Hepatocyte (in vitro differentiated cells): ENCODE measurements around the gene CACNB4. TPM values are rescaled to one million over a fixed set of nuclear protein-coding genes. Genes with fewer than 3 reads are reported as not detected.

ENCODE experiments used
- DNase-seq: peaks from one replicate; pipeline ENCODE4 v3.0.0-alpha.2; 2016; ENCODE audit warnings: low spot score
- H2AFZ ChIP-seq: fragments of 200-600 bp; sonication (generic); 2 replicates; pipeline ENCODE4 v1.6.0; 2016; ENCODE audit warnings: antibody characterized with exemption, mild to moderate bottlenecking
- H3K27ac ChIP-seq: fragments of 200-600 bp; sonication (generic); 2 replicates; pipeline ENCODE4 v1.5.1; 2016; ENCODE audit warnings: mild to moderate bottlenecking
- H3K27me3 ChIP-seq: fragments of 200-600 bp; sonication (generic); 2 replicates; pipeline ENCODE4 v1.6.1; 2016
- H3K36me3 ChIP-seq: fragments of 200-600 bp; sonication (generic); replicated peaks from 2 replicates; pipeline ENCODE4 v1.5.1; 2016; ENCODE audit warnings: low read depth; ENCODE audit not compliant: insufficient read depth
- H3K4me1 ChIP-seq: fragments of 200-600 bp; sonication (generic); 2 replicates; pipeline ENCODE4 v1.5.1; 2016; ENCODE audit warnings: mild to moderate bottlenecking, moderate library complexity; ENCODE audit not compliant: insufficient read depth
- H3K4me2 ChIP-seq: fragments of 200-600 bp; sonication (generic); 2 replicates; pipeline ENCODE4 v1.6.0; 2016
- H3K4me3 ChIP-seq: fragments of 200-600 bp; sonication (generic); 2 replicates; pipeline ENCODE4 v1.5.1; 2016; ENCODE audit warnings: mild to moderate bottlenecking
- H3K79me2 ChIP-seq: fragments of 200-600 bp; sonication (generic); 2 replicates; pipeline ENCODE4 v1.6.0; 2017; ENCODE audit warnings: mild to moderate bottlenecking
- H3K9me2 ChIP-seq: fragments of 200-600 bp; sonication (generic); replicated peaks from 2 replicates; pipeline ENCODE4 v1.6.0; 2017; ENCODE audit warnings: mild to moderate bottlenecking; ENCODE audit not compliant: insufficient read depth
- H3K9me3 ChIP-seq: fragments of 200-600 bp; sonication (generic); 2 replicates; pipeline ENCODE4 v1.5.1; 2016; ENCODE audit warnings: low read depth, mild to moderate bottlenecking
- H4K20me1 ChIP-seq: fragments of 200-600 bp; sonication (generic); 2 replicates; pipeline ENCODE4 v1.6.0; 2016; ENCODE audit warnings: mild to moderate bottlenecking; ENCODE audit not compliant: insufficient read depth, poor library complexity, severe bottlenecking
- CTCF ChIP-seq: fragments of 200-600 bp; sonication (generic); IDR thresholded peaks from 2 replicates; pipeline ENCODE4 v1.5.1; 2016; ENCODE audit warnings: antibody characterized with exemption, mild to moderate bottlenecking; ENCODE audit not compliant: poor library complexity
- EZH2 ChIP-seq: fragments of 200-600 bp; sonication (generic); IDR thresholded peaks from 2 replicates; pipeline ENCODE4 v1.6.1; 2016; ENCODE audit warnings: antibody characterized with exemption, mild to moderate bottlenecking, borderline replicate concordance
- EZH2phosphoT487 ChIP-seq: fragments of 200-600 bp; sonication (generic); IDR thresholded peaks from one replicate; pipeline ENCODE4 v1.6.1; 2018; ENCODE audit warnings: antibody characterized with exemption, mild to moderate bottlenecking, low read depth, moderate library complexity; ENCODE audit not compliant: unreplicated experiment, severe bottlenecking
- WGBS: methylation state at CpG from one replicate; pipeline ENCODE4 v1.1.6; 2016; ENCODE audit warnings: low lambda C conversion rate; ENCODE audit errors: missing lambda C conversion rate; 5-methylcytosine and 5-hydroxymethylcytosine counted together
- polyA plus RNA-seq: library from polyadenylated mRNA; unstranded; fragments of >200 nt; fragmentation: Nextera tagmentation; extraction: Ambion mirVana; gene quantifications from 2 replicates; pipeline ENCODE4 v1.2.1, GENCODE V29; 2016
- total RNA-seq: library from RNA; depleted of rRNA; stranded (reverse); fragments of >200 nt; gene quantifications from 2 replicates; pipeline ENCODE4 v1.2.3, GENCODE V29; 2014

The CACNB4 gene
- total and polyA plus RNA-seq, 2 experiments from 2014 or later, result 0.85 to 4.0 TPM

GRCh38 chr2:152097801-152098495 lies 896 bp downstream of the CACNB4 start:
- peak overlapping the region; percentile 8 for H3K27ac ChIP-seq
- no peaks in the 10 kb centered on the region for H3K4me1 ChIP-seq
- H3K9me3 ChIP-seq, result no peaks in the 10 kb centered on the region
- H3K9me2 ChIP-seq, result no peaks in the 10 kb centered on the region
- H3K36me3 ChIP-seq, result no peaks in the 10 kb centered on the region
- DNase-seq, result peak; percentile 51
- H2AFZ ChIP-seq, result peak overlapping the region; percentile 80
- no peaks in the 10 kb centered on the region for H4K20me1 ChIP-seq
- peak overlapping the region; percentile 90 for H3K4me3 ChIP-seq
- peak overlapping the region; percentile 99 for H3K4me2 ChIP-seq
- no peak for TF ChIP-seq EZH2
- TF ChIP-seq CTCF, result no peak
- no peak for TF ChIP-seq EZH2phosphoT487
- peaks cover 25% of the 10 kb centered on the region for H3K27me3 ChIP-seq
- 2% methylated on average over 49 of the region's 52 CpGs for WGBS
- H3K79me2 ChIP-seq, result no peaks in the 10 kb centered on the region

GRCh38 chr2:152097290-152097800 lies 1.5 kb downstream of the CACNB4 start:
- no peaks in the 10 kb centered on the region for H3K9me3 ChIP-seq
- no peaks in the 10 kb centered on the region for H3K79me2 ChIP-seq
- peak overlapping the region; percentile 90 for H3K4me3 ChIP-seq
- peak overlapping the region; percentile 99 for H3K4me2 ChIP-seq
- WGBS, result 5% methylated on average over 13 of the region's 13 CpGs
- no peaks in the 10 kb centered on the region for H3K36me3 ChIP-seq
- no peaks in the 10 kb centered on the region for H3K9me2 ChIP-seq
- peaks cover 25% of the 10 kb centered on the region for H3K27me3 ChIP-seq
- H3K27ac ChIP-seq, result peak overlapping the region; percentile 8
- no peaks in the 10 kb centered on the region for H4K20me1 ChIP-seq
- no peak for TF ChIP-seq EZH2
- no peak for TF ChIP-seq CTCF
- no peak for TF ChIP-seq EZH2phosphoT487
- DNase-seq, result peak; percentile 23
- no peaks in the 10 kb centered on the region for H3K4me1 ChIP-seq
- H2AFZ ChIP-seq, result peak overlapping the region; percentile 80

GRCh38 chr2:152095146-152095545 lies 3.7 kb downstream of the CACNB4 start:
- H3K79me2 ChIP-seq, result no peaks in the 10 kb centered on the region
- no peaks in the 10 kb centered on the region for H3K9me3 ChIP-seq
- peaks cover 12% of the 10 kb centered on the region for H3K27me3 ChIP-seq
- H3K36me3 ChIP-seq, result no peaks in the 10 kb centered on the region
- H3K4me1 ChIP-seq, result no peaks in the 10 kb centered on the region
- H4K20me1 ChIP-seq, result no peaks in the 10 kb centered on the region
- H3K27ac ChIP-seq, result no peak overlapping the region
- TF ChIP-seq CTCF (no peak), EZH2 (no peak), EZH2phosphoT487 (no peak)
- H2AFZ ChIP-seq, result no peak overlapping the region
- no peaks in the 10 kb centered on the region for H3K9me2 ChIP-seq
- no peak overlapping the region for H3K4me3 ChIP-seq
- WGBS, result 81% methylated on average over 1 of the region's 1 CpG
- no peak overlapping the region for H3K4me2 ChIP-seq
- no peak for DNase-seq
